ACHN (cell line): Measurements from ENCODE around the gene ANP32B.
"Not testable (repeated sequence)": the region's sequence is repeated elsewhere in the genome, so short reads cannot be mapped to it uniquely, and the experiment has no call there.

Experiments
- DNase-seq: peaks from one replicate; pipeline ENCODE4 v3.0.0-alpha.2; 2015
- in situ Hi-C: cut with HindIII; loops from 2 replicates; pipeline ENCODE4 v1.10.0; 2017; ENCODE audit warnings: low sequenced_read_pairs, low pct_ligation_motif_present, low pct_unique_long_range_greater_than_20kb

ANP32B gene

DNA sequence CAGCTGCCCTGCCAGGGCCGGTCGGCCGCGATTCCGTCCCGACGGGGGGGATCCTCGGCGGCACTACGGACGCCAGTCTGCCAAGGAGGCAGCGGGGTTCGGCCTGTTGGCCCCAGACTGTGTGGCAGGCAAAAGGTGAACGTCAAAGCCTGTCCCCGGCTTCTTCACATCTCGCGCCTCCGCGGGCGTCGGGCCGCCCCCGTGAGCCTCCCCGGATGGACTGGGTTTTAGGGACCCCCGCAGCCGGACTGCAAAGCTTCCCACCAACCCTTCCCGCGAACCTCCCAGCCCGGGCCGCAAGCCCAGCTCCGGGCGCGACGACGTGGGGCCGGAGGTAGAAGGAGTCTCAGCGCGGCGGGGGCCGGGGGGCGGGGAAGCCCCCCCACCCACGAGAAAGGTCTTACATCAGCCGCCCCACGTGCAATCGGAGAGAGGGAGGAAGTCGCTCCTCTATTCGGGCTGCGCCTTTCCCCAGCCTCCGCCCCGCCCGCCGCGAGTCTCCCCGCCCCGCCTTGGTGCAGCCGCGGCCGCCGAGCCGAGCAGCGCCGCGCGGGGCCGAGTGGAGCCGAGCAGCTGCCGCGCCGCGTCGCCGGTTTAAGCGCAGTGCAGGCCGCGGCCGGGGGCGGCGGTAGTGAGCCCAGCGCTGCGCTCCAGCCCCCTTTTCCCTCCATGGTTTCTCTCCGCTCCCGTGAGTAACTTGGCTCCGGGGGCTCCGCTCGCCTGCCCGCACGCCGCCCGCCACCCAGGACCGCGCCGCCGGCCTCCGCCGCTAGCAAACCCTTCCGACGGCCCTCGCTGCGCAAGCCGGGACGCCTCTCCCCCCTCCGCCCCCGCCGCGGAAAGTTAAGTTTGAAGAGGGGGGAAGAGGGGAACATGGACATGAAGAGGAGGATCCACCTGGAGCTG, at the start of gene ANP32B:
Gene ANP32B (plus strand): TSS at position 659 of the 906 bp plus-strand sequence. CDS start 215 bp downstream, at position 874.
- in situ Hi-C loops = no loop called here
- peak; percentile 89 for DNase-seq

DNA sequence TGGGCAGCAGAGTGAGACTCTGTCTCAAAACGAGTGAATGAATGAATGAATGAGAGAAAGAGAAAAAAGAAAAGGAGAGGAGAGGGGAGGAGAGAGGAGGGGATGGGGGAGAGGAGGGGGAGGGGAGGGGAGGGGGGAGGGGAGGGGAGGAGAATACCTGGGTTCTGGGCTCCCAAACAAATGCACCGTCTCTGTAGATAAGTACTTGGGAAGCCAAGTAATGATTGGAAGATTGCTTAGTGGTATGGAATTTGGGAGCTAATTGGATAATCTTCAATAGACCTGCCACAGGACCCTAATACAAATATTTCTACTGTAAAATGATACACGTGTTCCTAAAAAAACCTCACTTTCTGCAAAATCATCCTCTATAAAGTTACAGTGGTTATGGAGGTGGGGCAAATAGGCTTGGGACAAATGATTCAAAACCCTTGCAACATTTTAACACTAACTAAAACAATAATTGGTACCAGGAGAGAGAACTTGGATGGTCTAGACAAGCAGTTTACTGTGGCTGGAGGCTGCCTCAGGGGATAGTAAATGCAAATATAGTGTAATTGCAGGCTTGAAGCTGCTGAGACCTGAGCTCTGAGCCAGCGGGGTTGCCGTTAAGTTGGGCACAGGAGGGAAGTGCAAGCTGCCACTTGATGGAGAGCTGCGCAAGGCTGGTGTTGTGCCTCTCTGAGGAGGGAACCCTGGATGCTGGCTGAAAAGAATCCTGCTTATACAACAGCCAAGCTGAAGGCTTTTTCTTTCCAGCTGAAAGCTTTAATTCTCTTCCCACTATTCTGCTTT, 48.6 kb upstream of the ANP32B start:
- DNase-seq = no peak
- in situ Hi-C loops = no loop called here

DNA sequence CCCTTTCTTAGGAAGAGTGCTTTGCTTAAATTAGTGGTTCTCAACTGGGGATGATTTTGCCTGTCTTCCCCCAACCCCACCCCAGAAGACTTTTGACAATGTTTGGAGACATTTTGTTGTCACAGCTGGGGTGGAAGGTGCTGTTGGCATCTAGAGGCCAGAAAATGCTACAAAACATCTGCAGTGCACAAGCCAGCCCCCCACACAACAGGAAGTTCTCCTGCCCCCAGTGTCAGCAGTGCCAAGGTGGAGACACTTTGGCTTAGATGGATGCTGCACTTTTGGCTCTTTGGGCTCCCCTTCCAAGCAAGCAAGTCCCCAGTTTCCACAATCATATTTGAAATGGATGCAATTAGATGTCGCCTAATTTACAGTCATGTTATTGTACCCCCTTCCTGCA, 47.9 kb upstream of the ANP32B start:
- no peak for DNase-seq
- in situ Hi-C loops = no loop called here

DNA sequence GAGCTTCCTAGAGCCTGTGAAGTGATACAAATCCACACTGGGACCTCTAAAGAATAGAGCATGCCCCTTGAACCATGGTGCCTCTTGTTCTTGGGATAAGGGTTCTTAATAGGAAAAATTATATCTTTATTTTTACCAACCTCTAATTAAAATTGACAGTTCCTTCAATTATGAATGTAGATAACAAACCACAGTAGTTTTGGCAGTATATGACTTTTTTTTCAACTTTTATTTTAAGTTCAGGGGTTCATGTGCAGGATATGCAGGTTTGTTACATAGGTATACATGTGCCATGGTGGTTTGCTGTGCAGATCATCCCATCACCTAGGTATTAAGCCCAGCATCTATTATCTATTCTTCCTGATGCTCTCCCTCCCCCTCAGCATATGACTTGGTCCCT, 46.1 kb upstream of the ANP32B start:
- in situ Hi-C loops = no loop called here
- DNase-seq = no peak

DNA sequence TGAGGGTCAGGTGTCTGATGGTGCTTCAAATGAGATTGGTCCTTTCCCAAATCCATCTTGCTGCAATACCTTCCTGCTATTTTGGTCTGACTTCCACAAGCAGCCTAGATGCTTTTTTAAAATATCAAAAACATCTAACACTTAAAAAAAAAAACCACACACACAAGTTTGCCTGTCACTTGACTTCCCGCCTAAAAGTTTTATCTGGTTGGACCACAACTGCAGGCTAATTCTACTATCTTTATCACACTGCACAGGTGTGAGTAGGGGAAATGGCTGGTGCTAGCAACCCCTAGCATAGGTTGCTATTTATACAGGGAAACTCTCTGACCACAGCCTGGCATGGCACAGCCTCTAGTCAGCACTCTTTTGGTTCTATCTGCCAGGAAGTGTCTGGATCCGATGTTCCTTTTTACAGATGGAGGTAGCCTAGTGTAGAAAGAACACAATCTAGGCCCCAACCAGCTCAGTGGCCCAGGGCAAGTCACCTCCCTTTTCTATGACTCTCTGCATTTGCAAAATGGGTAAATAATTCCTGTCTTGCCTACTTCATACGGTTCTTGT, 45.0 kb upstream of the ANP32B start, which contains the start of gene HEMGN:
Gene HEMGN (minus strand): TSS at position 92 of the 564 bp plus-strand sequence. CDS start 36 bp downstream, at position 56.
- in situ Hi-C loops = no loop called here
- DNase-seq = no peak

DNA sequence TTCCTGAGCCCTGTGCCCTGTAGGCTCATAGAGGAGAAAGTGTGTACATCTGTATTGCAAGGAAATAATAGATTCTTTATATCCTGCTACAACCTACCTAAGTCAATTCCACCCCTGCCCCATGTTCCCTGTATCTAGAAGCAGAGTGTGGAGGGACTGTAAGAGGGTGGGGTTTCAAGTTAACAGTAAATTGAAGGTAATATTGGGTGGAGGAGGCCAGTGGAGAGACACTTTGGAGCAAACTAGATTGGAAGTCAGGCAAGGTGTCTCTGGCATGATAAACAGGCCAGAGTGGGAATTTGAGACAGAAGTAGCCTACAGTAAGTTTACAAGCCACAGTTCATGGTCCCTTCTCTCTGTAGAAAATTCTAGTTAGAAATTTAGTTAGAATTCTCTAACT, 42.9 kb upstream of the ANP32B start:
- in situ Hi-C loops = no loop called here
- no peak for DNase-seq

DNA sequence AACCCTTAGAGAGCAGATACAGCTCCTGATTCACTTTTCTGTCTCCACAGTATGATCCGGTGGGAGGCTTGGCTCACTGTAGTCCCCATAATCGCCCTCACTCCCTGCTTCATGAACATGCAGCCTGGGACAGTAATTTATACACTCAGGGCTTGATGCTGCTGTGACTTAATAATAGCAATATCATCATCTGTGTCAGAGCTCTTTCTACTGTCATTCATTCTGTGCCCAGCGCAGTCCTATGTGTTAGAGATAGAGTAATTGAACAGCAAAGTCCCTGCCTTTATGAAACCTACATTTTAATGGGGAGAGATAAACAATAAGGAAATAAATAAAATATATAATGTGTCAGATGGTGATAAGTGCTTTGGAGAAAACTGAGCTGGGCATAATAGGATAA, 42.4 kb upstream of the ANP32B start:
- DNase-seq = no peak
- in situ Hi-C loops = no loop called here

DNA sequence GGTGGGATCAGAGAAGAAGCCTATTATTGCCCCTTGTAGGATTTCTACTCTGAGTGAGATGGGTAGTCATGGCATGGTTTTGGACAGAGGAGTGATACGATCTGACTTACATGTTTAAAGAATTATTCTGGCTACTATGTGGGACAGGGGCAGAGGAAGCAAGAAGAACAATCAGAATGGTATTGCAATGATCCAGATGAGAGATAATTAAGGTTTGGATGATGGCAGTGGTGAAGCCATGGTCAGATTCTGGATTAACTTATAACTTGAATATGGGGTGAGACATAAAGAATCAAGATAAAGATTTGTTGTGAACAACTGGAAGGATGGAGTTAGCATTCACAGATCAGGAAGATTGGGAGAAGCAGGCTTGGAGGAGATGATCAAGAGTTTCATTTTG, 41.8 kb upstream of the ANP32B start:
- in situ Hi-C loops = no loop called here
- DNase-seq = no peak

DNA sequence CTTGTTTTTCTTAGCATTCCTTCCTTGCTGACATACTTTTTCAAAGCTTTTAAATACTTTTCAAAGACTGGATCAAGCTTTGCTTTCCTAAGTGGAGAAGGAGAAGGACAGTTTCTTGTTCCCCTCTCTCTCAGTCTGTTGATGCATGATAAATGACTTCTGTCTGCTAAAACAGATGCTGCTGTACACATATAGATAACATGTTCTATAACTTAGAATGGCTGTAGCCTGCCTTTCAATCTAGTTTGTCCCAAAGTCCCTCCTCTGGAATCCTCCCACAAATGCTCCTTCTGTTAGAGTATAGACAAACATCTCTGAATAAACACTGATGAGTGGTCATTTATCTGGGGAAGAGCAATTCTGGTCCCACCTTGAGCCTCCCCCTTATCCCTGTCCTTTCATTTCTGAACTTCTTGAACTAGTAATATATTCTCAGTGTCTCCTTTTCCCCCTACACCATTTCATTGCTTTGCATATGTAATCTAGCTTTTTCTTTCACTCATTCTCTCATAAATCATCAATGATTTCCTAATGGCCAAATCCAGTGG, 39.8 kb upstream of the ANP32B start:
- in situ Hi-C loops = no loop called here
- DNase-seq = no peak

DNA sequence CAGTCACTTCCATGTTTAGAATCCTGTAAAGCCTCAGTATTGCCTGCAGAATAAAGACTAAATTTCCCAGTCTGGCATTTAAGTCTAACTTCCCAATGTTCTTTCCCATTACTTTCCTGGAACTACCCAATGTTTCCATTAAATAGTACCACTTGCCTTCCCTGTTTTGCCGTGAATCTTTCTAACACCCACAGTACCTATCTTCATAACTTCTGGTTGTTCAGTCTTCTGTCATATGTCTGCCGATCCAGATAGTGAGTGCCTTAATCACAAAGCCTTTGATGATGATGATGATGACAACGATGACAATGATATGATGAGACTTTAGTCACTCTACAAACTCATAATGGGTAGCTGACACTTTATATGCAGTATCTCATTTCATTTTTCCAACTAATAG, 38.5 kb upstream of the ANP32B start:
- in situ Hi-C loops = no loop called here
- no peak for DNase-seq

DNA sequence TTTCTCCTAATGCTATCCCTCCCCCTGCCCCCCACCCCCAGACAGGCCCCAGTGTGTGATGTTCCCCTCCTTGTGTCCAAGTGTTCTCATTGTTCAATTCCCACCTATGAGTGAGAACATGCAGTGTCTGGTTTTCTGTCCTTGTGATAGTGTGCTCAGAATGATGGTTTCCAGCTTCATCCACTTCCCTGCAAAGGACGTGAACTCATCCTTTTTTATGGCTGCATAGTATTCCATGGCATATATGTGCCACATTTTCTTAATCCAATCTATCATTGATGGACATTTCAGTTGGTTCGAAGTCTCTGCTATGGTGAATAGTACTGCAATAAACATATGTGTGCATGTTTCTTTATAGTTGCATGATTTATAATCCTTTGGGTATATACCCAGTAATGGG, 37.7 kb upstream of the ANP32B start:
- in situ Hi-C loops, DNase-seq: not testable (repeated sequence)

DNA sequence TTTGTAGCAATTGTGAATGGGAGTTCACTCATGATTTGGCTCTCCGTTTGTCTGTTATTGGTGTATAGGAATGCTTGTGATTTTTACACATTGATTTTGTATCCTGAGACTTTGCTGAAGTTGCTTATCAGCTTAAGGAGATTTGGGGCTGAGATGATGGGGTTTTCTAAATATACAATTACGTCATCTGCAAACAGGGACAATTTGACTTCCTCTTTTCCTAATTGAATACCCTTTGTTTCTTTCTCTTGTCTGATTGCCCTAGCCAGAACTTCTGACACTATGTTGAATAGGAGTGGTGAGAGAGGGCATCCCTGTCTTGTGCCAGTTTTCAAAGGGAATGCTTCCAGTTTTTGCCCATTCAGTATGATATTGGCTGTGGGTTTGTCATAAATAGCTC, 36.0 kb upstream of the ANP32B start:
- in situ Hi-C loops, DNase-seq: not testable (repeated sequence)

DNA sequence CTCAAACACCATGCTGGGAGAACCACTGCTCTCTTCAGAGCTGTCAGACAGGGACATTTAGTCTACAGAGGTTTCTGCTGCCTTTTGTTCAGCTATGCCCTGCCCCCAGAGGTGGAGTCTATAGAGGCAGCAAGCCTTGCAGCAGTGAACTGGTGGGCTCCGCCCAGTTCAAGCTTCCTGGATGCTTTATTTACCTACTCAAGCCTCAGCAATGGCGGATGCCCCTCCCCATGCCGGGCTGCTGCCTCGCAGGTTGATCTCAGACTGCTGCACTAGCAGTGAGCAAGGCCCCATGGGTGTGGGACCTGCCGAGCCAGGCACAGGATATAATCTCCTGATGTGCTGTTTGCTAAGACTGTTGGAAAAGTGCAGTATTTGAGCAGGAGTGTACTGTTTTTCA, 32.3 kb upstream of the ANP32B start:
- DNase-seq, in situ Hi-C loops: not testable (repeated sequence)

DNA sequence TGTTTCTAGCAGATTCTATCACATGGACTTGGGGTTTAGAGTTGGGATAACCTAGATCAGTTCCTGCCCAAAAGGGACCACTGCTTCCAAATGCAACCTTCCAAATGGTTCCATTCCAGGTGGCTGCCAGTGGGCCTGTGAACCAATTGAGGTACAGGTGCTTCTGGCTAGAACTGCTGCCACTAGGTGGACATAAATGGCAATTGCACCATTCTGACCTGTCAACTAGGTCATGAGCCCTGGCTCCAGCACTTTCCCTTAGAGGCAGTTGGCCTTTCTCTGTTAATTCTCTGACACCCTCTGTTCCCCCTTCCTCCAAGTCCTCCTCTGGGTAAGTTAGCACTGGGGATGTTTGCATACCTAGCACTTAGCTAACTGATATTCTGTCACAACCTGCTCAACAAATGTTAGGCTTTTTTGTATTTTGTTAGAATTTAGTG, 28.6 kb upstream of the ANP32B start:
- DNase-seq = peak; percentile 52
- in situ Hi-C loops = no loop called here

DNA sequence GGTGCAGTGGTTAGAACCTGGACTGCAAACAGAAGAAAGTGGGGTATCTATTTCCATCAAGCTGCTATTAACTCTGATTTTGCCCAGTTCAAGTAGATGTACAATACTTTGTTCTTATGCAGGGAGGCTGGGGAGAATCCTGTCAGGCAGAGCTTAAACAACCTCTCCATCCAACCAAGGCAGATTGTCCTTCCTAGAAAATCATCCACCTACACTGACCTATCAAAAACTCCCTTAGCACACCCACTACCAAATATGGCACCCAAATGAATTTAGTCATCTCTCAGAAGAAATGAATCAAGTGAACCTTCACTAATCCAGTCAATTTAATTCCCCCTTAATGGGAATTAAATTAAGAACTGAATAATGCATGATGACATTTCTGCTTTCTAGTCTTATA, 26.8 kb upstream of the ANP32B start:
- in situ Hi-C loops = no loop called here

DNA sequence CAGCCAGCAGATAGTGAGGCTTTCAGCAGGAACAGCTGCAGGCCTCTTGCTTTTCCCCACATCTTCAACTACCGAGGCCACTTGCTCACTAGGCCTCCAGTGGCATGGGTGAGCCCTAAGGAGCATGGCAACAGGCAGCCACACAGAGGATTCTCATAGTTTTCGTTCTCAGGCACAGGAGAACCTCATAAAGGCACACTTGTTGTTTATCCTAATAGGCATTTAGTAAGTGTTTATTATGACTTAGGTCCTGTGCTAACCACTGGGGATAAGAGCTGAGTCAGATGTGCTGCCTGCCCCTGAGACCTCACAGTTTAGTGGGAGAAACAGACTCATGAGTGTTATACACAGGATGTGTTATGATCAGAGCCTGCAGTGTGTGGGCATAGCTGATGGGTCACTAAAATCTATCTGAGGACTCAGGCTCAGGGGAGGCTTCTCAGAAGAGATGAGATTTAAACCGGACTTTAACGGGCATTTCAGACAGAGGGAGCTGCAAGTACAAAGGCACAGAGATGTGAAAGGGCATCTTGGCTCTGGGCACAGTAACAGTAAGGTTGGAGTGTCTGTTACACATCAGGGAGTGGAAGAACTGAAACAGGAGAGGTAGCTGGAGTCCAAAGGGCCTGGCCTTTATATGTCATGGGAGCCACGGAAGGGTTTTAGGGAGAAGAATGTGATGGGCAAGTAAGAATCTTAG, 24.2 kb upstream of the ANP32B start:
- in situ Hi-C loops = no loop called here
- DNase-seq = no peak

More for the DNA sequence above, 26.8 kb upstream of the ANP32B start:
- no peak for DNase-seq

DNA sequence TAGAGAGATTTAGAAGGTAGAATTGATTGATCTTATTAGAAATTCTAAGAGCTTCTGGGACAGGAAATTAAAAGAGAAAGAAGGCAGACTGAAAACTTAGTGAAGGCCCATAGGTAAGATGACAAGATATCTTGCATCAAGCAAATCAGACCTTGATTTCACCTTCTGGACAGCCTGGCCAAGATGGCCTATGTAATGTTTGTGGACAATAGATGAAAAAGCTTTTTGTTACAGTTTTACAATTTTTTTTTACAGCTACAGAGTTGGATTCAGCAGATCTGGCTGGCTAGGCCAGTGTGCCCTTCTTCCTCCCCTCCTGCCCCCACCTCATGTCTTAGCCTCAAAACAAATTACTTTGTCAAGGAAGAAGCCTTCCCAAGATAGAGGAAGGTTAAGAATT, 23.6 kb upstream of the ANP32B start:
- in situ Hi-C loops = no loop called here
- no peak for DNase-seq

DNA sequence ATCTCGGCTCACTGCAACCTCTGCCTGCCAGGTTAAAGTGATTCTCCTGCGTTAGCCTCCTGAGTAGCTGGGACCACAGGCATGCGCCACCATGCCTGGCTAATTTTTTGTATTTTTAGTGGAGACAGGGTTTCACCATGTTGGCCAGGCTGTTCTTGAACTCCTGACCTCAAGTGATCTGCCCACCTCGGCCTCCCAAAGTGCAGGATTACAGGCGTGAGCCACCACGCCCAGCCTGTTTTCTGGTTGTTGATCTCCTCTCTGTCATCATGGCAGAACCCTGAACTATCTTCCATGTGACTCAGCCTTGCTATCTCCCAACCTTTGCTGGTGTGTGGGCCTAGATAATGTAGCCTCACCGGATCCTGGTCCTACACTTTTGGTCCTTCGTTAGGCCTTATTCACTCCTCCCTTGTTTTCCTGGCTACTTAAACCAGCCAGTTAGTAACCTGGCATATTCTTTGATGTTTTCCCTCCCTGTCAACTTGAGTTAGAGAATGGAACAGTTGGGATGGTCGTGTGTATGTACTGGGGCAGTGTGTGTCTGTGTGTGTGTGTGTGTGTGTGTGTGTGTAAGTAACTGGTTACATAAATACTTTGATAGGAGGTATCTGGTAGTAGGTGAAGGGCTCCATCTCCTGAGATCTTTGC, 22.3 kb upstream of the ANP32B start:
- DNase-seq, in situ Hi-C loops: not testable (repeated sequence)
